ENCODE measurements around the gene SLC24A4.

DNA sequence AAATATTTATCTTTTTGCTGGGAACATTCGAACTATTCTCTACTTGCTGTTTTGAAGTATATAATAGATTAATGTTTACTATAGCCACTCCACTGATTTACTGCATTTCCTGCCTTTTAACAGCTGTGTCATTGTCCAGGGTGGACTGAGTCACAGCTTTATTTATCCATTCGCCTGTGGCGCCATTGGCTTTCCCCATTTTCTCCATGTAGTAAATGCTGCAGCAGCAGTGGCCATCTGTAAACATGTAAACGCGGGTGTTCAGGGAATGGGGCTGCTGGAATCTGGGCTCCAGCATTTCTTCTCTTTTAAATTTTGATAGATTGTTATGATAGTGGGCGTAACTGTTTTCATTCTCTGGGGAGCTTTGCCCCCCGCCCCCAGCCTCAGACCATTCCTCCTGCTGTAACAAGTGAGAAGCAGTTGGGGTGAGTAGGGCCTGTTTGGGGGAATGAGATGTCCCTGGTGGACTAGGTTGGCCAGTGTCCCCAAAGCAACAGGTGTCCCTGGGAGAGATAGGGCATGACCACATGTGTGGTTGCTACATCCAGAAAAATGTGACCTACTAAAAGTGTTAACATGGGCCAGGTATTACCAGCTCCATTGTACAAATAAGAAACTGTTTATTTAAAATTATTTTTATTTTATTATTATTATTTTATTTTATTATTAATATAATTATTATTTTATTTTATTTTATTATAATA lies 223.5 kb downstream of the SLC24A4 start:
- TF ChIP-seq CTCF (IDR thresholded peaks at IDR 0.05; ENCODE audit: low read depth, low read length, poor library complexity, severe bottlenecking), result no peak
- no peak for TF ChIP-seq EZH2phosphoT487 (IDR thresholded peaks at IDR 0.05; ENCODE audit: borderline replicate concordance, low read length)
